ENCODE results near the gene NID2. TPM values are rescaled to one million over a fixed set of nuclear protein-coding genes. Genes with fewer than 3 reads are reported as not detected.

NID2 gene
- total and polyA plus RNA-seq, 2 donors (not counting 1 experiment from before 2014, with no cell fraction given) = 181 to 2,513 TPM

GRCh38 chr14:52039124-52039815 lies 29.6 kb downstream of the NID2 start:
- DNase-seq (ENCODE audit: low read depth in 2 of 2) = no peak
- Histone ChIP-seq H2AFZ (ENCODE audit: low read length) (no peak overlapping the region), H3K27ac (ENCODE audit: insufficient read depth, low read length) (no peak overlapping the region), H3K79me2 (ENCODE audit: control insufficient read depth, insufficient read depth, low read length) (peaks cover 48% of the 10 kb centered on the region), H3K4me1 (ENCODE audit: control insufficient read depth, extremely low read depth, insufficient read depth, low read length) (peaks cover 16% of the 10 kb centered on the region), H3K4me2 (ENCODE audit: extremely low read depth, insufficient read depth, low read length) (no peak overlapping the region), H3K27me3 (ENCODE audit: control insufficient read depth, insufficient read depth, low read length) (no peaks in the 10 kb centered on the region), H3K9me3 (ENCODE audit: control insufficient read depth, insufficient read depth, low read depth, low read length) (no peaks in the 10 kb centered on the region), H3K4me3 (replicated peaks in 1 of 4; ENCODE audit: control extremely low read depth in 1 of 4, insufficient read depth in 1 of 4, low read depth in 3 of 4, low read length in 4 of 4) (no peak overlapping the region), H4K20me1 (ENCODE audit: control insufficient read depth, extremely low read depth, insufficient read depth, low read length) (no peaks in the 10 kb centered on the region), H3K9ac (ENCODE audit: insufficient read depth, low read length) (no peak overlapping the region), H3K36me3 (ENCODE audit: control insufficient read depth, insufficient read depth, low read length) (peaks cover 21% of the 10 kb centered on the region)
- TF ChIP-seq EZH2 (IDR thresholded peaks at IDR 0.05; ENCODE audit: low read length, missing control alignments) = no peak
- TF ChIP-seq CTCF (conservative IDR thresholded peaks at IDR 0.05 in 1 of 2, IDR thresholded peaks at IDR 0.05 in 1 of 2; ENCODE audit: low read depth in 1 of 2, low read length in 2 of 2) = no peak

- H3K9me3 ChIP-seq (ENCODE audit: control insufficient read depth, insufficient read depth, low read depth, low read length) = no peaks in the 10 kb centered on the region
- peaks cover 31% of the 10 kb centered on the region for H3K79me2 ChIP-seq (ENCODE audit: control insufficient read depth, insufficient read depth, low read length)
- no peaks in the 10 kb centered on the region for H3K27me3 ChIP-seq (ENCODE audit: control insufficient read depth, insufficient read depth, low read length)
- H3K36me3 ChIP-seq (ENCODE audit: control insufficient read depth, insufficient read depth, low read length) = peaks cover 12% of the 10 kb centered on the region
- no peak overlapping the region for H2AFZ ChIP-seq (ENCODE audit: low read length)
- H3K9ac ChIP-seq (ENCODE audit: insufficient read depth, low read length) = no peak overlapping the region
- peak overlapping the region in 1 of 4 experiments; percentile 11 for H3K4me3 ChIP-seq (replicated peaks in 1 of 4; ENCODE audit: control extremely low read depth in 1 of 4, insufficient read depth in 1 of 4, low read depth in 3 of 4, low read length in 4 of 4)
- peak overlapping the region; percentile 62 for H3K4me2 ChIP-seq (ENCODE audit: extremely low read depth, insufficient read depth, low read length)
- peaks cover 26% of the 10 kb centered on the region for H3K4me1 ChIP-seq (ENCODE audit: control insufficient read depth, extremely low read depth, insufficient read depth, low read length)
- TF ChIP-seq EZH2 (IDR thresholded peaks at IDR 0.05; ENCODE audit: low read length, missing control alignments) (no peak), CTCF (conservative IDR thresholded peaks at IDR 0.05 in 1 of 2, IDR thresholded peaks at IDR 0.05 in 1 of 2; ENCODE audit: low read depth in 1 of 2, low read length in 2 of 2) (no peak)
- H3K27ac ChIP-seq (ENCODE audit: insufficient read depth, low read length) = peak overlapping the region; percentile 70
- no peaks in the 10 kb centered on the region for H4K20me1 ChIP-seq (ENCODE audit: control insufficient read depth, extremely low read depth, insufficient read depth, low read length)
- peak in 1 of 2 donors; percentile 68 for DNase-seq (ENCODE audit: low read depth in 2 of 2)
Observed at GRCh38 chr14:52033101-52033642, 35.7 kb downstream of the NID2 start.

DNA sequence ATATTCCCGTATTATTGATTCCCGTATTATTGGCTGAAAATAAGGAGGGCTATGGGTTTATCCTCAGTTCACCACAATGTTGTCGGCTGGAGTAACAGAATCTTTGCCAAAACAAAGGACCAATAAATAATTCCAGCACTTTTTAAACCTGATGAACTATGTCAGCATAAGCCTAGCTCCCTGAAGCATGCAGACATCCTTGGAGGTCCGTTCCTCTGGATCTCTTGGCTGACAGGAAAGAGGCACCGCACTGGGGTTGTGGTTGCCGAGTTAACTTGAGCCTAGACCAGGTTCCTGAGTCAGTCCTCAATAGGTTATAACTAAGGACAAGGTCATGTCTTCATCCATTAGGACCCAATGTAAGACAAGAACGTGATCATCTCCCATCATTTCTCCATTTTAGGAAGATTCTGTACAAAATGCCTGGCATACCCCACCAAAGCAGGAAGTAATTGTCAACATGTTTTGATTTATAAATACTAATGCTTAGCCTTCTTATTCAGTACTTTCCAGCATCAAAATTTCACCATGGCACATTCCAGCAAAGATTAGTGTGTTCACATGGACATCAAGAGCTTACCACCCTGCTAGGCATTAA lies 36.6 kb downstream of the NID2 start:
- Histone ChIP-seq H3K4me3 (replicated peaks in 1 of 4; ENCODE audit: control extremely low read depth in 1 of 4, insufficient read depth in 1 of 4, low read depth in 3 of 4, low read length in 4 of 4) (no peak overlapping the region), H3K9me3 (ENCODE audit: control insufficient read depth, insufficient read depth, low read depth, low read length) (no peaks in the 10 kb centered on the region), H3K27ac (ENCODE audit: insufficient read depth, low read length) (peak overlapping the region; percentile 70), H3K4me2 (ENCODE audit: extremely low read depth, insufficient read depth, low read length) (peak overlapping the region; percentile 62), H3K4me1 (ENCODE audit: control insufficient read depth, extremely low read depth, insufficient read depth, low read length) (peaks cover 26% of the 10 kb centered on the region), H2AFZ (ENCODE audit: low read length) (no peak overlapping the region), H3K27me3 (ENCODE audit: control insufficient read depth, insufficient read depth, low read length) (no peaks in the 10 kb centered on the region), H3K9ac (ENCODE audit: insufficient read depth, low read length) (no peak overlapping the region), H3K36me3 (ENCODE audit: control insufficient read depth, insufficient read depth, low read length) (peaks cover 15% of the 10 kb centered on the region), H4K20me1 (ENCODE audit: control insufficient read depth, extremely low read depth, insufficient read depth, low read length) (no peaks in the 10 kb centered on the region), H3K79me2 (ENCODE audit: control insufficient read depth, insufficient read depth, low read length) (peaks cover 30% of the 10 kb centered on the region)
- peak in 1 of 2 donors; percentile 83 for DNase-seq (ENCODE audit: low read depth in 2 of 2)
- TF ChIP-seq CTCF (conservative IDR thresholded peaks at IDR 0.05 in 1 of 2, IDR thresholded peaks at IDR 0.05 in 1 of 2; ENCODE audit: low read depth in 1 of 2, low read length in 2 of 2) (no peak), EZH2 (IDR thresholded peaks at IDR 0.05; ENCODE audit: low read length, missing control alignments) (no peak)
